K562 treated with DMSO at 1 percent for 12 hours (cell line): Measurements from ENCODE around the gene PRDX2. TPM values are rescaled to one million over a fixed set of nuclear protein-coding genes. Genes with fewer than 3 reads are reported as not detected.

ENCODE experiments used
- total RNA-seq: library from RNA; unstranded; fragments of 300-600 nt; gene quantifications from 2 replicates; pipeline ENCODE4 v1.2.3, GENCODE V29; 2022; ENCODE audit not compliant: insufficient read depth

The PRDX2 gene
- 330 and 389 TPM in 2 replicates for total RNA-seq

DNA sequence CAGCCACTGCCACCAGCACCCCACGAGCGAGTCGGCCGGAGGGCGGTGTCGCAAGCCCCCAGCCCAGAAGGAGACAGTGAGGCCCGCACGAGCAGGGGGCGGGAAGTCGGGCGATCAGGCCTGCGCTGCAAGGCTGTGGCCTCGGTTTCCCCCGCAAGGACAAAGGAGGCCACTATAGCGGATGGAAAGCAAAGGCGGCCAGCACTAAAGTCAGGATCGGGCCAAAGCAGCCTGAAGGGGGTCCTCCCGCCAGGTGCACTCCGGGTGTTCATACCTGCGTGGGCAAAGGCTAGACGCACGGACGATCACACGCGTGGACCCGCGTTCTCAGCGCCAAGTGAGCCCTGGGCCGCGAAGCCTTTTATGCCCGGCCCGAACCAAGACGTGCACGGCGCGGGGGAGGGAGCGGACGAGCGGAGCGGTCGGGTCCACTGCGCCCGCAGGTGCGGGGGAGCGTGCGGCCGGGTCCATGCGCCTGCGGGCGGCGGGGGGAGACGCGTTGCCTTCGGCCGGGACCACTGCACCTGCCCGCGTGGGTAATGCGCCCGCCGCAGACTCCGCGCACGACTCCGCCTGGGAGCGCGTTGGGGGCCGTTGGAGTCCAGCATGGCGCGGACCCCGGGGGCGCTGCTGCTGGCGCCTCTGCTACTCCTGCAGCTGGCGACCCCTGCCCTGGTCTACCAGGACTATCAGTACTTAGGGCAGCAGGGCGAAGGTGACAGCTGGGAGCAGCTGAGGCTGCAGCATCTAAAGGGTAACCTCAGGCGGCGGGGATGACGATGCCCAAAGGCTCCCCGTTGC lies at the start of gene PRDX2, which contains the start of gene THSD8:
PRDX2 (minus strand) TSS at position 335 of the 801 bp plus-strand sequence. CDS start 539 bp downstream, outside the sequence.
THSD8 (plus strand) TSS at position 604 of the 801 bp plus-strand sequence; CDS start at position 607, 3 bp downstream.

DNA sequence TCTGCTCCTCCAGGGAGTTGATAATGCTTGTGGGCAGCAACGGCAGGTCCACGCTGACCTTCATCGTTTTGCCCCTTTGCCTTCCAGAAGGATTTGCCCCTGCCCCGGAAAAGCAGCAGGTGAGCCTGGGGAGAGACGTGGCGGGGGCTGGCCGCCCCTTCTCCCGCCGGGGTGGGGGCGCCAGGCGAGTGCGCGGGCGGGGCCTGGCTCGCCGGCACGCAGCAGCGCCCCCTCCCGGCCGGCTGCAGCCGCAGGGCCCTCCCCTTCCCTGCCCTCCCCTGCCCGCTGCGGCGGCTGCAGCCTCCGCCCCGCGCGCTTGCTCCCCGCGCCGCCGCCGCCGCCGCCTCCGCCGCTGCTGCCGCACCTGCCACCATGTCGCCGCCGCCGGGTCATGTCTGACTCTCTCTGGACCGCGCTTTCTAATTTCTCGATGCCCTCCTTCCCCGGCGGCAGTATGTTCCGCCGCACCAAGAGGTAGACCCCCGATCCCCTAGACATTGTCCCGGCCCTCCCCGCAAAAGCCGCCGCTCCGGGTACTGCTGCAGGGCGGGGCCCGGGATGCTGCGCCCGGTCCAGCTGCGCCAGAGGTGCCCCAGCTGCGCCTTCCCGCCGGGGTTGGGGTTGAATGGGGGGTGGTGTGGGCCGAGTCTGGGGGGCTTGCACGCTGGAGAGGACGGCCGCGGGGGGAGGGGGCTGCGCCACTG lies 36.7 kb upstream of the PRDX2 start, which contains the start of gene MAST1:
MAST1 (plus strand) TSS at position 334 of the 704 bp plus-strand sequence; CDS start at position 392, 58 bp downstream.

DNA sequence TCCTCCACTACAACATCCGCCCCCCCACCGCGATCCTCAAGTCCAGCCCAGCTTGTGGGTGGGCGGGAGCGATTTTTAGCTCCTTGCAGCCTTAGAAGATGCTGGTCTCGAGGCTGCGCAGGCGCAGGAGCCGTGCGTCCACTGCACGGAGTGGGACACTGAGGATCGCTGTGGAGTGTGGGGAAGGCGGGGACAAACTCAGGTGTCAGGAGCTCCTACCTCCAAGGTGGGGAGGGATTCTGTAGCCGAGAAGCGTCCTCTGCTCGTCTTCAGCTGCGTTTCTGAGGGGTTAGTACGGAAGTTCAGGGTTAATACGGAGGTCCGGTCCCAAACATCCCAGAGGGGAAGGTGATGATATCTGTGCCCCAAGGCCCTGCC lies 33.0 kb upstream of the PRDX2 start, which contains the start of gene RTBDN:
RTBDN (minus strand) TSS at position 14 of the 378 bp plus-strand sequence. CDS start 4,600 bp downstream, outside the sequence.

DNA sequence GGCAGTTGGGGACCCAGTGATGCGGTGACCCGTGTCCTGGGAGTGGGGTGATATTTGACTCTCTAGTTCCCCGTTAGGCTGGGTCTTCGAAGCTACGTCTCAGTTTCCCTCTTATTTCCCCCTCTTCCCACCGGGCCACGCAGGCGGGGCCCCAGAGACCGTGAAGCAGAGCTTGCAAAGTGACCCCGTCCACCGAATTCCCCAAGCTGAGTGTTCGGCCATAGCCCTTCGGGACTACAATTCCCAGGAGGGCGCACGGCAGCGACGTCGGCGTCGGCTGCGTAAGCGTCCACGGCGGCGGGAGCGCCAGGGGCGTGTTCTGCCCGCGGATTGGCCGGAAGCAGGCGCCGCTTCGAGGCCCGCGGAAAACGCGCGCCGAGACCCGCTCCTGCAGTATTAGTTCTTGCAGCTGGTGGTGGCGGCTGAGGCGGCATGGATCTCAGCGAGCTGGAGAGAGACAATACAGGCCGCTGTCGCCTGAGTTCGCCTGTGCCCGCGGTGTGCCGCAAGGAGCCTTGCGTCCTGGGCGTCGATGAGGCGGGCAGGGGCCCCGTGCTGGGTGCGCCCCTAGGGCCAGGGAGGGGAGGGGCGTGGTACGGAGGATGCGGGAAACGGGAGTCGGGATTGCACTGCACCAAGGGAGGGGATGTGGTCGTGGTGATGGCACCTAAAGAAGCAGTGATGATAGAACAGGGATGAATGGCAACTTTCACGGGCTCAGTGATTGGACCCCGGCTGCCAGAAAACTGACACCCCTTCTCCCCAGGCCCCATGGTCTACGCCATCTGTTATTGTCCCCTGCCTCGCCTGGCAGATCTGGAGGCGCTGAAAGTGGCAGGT lies 4.9 kb upstream of the PRDX2 start, which contains the start of gene RNASEH2A:
RNASEH2A (plus strand) TSS at position 343 of the 840 bp plus-strand sequence; CDS start at position 433, 90 bp downstream.

DNA sequence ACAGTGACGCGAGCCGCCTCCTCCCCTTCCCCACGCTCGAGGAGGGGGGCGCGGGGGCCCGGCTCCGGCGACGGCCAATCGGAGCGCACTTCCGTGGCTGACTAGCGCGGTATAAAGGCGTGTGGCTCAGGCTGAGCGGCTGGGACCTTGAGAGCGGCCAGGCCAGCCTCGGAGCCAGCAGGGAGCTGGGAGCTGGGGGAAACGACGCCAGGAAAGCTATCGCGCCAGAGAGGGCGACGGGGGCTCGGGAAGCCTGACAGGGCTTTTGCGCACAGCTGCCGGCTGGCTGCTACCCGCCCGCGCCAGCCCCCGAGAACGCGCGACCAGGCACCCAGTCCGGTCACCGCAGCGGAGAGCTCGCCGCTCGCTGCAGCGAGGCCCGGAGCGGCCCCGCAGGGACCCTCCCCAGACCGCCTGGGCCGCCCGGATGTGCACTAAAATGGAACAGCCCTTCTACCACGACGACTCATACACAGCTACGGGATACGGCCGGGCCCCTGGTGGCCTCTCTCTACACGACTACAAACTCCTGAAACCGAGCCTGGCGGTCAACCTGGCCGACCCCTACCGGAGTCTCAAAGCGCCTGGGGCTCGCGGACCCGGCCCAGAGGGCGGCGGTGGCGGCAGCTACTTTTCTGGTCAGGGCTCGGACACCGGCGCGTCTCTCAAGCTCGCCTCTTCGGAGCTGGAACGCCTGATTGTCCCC lies 10.1 kb downstream of the PRDX2 start, which contains the start of gene JUNB:
JUNB (plus strand) TSS at position 142 of the 706 bp plus-strand sequence; CDS start at position 428, 286 bp downstream.

DNA sequence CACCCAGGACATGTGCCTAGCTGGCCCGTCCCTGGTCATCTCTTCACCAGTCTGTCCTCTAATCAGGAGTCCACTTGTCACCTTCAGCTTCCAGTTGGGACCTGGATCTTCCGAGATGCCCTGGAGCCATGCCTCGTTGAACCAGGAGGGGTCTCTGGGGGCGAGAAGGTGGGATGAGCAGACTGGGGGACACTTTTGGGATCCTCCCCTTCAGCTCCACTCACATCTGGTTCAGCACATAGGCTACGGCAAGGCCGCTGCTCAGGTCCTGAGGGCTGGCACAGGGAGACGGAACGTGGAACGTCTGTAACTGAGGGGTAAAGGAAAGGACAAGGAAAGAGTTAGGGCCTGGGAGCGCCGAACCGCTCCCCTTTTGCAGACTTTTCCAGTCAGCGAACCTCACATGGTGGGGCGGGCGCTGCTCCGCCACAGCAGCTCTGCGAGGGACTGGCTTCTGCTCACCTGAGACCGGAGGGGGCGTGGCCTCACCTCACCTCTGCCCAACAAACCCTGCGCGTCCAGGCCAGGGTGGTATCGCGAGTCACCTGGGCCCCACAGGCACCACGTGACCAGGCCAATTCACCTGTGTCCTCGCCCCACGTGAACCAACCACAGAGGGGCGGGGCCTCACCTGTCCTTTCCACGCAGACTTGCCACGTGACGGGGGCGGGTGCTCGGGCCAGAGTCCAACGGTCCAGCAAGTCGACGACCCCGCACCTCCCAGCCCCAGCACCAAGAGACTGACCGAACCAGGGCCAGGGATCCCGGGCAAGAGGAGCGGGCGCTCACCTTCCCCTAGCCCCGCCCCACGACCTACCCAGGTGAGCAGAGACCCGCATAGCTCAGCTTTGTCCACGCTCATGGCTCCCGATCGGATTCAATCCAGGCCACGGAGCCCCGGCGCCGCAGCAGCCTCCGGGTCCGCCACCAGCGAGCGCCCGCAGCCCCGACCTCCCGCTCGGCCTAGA lies 26.7 kb downstream of the PRDX2 start, which contains the start of gene HOOK2:
HOOK2 (minus strand) TSS at position 965 of the 968 bp plus-strand sequence; CDS start at position 862, 103 bp downstream.

DNA sequence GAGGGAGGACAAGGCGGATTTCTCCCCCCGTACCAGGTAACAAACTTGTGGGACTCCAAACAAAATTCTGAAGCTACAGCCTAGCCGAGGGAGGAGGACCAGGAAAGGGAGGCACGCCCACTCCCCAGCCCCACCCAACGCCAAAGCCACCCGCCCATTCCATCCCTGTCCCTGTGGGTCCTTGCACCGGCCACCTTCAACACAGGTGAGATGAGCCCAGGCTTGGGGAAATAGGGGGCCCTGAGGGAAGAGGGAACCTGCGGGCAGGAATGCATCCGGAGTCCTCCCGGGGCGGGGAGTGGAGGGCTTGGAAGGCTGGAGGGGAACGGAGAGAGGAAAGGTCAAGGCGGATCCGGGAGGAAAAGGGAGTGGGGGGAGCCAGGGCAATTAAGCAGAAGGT lies 50.0 kb downstream of the PRDX2 start, which contains the start of gene BEST2:
BEST2 (plus strand) TSS at position 157 of the 400 bp plus-strand sequence. CDS start 802 bp downstream, outside the sequence.

Other genes with a start within 250 kb of the PRDX2 start
- 1.4 TPM in 1 of 2 replicates, not detected in the other for gene ZNF490, start 191.0 kb downstream of the PRDX2 start, total RNA-seq
- gene ZNF791, start 190.9 kb downstream of the PRDX2 start, total RNA-seq: 3.1 and 9.5 TPM in 2 replicates
- gene MAN2B1, start 135.1 kb downstream of the PRDX2 start, total RNA-seq: 63.4 and 103 TPM in 2 replicates
- gene WDR83, start 135.0 kb downstream of the PRDX2 start, total RNA-seq: 13.5 and 16.3 TPM in 2 replicates
- 97.8 and 118 TPM in 2 replicates for gene DHPS, start 119.9 kb downstream of the PRDX2 start, total RNA-seq
- gene GNG14, start 113.8 kb downstream of the PRDX2 start, total RNA-seq: not detected in 2 replicates
- gene FBXW9, start 105.2 kb downstream of the PRDX2 start, total RNA-seq: 9.1 and 12.5 TPM in 2 replicates
- 9.2 and 34.1 TPM in 2 replicates for gene TNPO2, start 77.9 kb downstream of the PRDX2 start, total RNA-seq
- gene TRIR, start 67.1 kb downstream of the PRDX2 start, total RNA-seq: 376 and 560 TPM in 2 replicates
- 80.9 and 100 TPM in 2 replicates for gene GET3, start 64.3 kb downstream of the PRDX2 start, total RNA-seq
- gene BEST2, start 50.0 kb downstream of the PRDX2 start, total RNA-seq: not detected in 2 replicates
- 13.5 and 17.6 TPM in 2 replicates for gene HOOK2, start 26.2 kb downstream of the PRDX2 start, total RNA-seq
- 79.5 and 102 TPM in 2 replicates for gene JUNB, start 10.3 kb downstream of the PRDX2 start, total RNA-seq
- gene THSD8, start 269 bp upstream of the PRDX2 start, total RNA-seq: 12.6 TPM in 1 of 2 replicates, not detected in the other
- gene RNASEH2A, start 4.8 kb upstream of the PRDX2 start, total RNA-seq: 73.5 and 86.3 TPM in 2 replicates
- 0.58 and 3.6 TPM in 2 replicates for gene RTBDN, start 32.8 kb upstream of the PRDX2 start, total RNA-seq
- gene MAST1, start 36.7 kb upstream of the PRDX2 start, total RNA-seq: 6.1 and 6.4 TPM in 2 replicates
- 133 and 148 TPM in 2 replicates for gene DNASE2, start 79.6 kb upstream of the PRDX2 start, total RNA-seq
- gene KLF1, start 85.4 kb upstream of the PRDX2 start, total RNA-seq: 32.6 and 45.7 TPM in 2 replicates
- 10.5 and 12.8 TPM in 2 replicates for gene GCDH, start 89.4 kb upstream of the PRDX2 start, total RNA-seq
- 0.80 and 1.0 TPM in 2 replicates for gene SYCE2, start 117.5 kb upstream of the PRDX2 start, total RNA-seq
- gene FARSA, start 131.9 kb upstream of the PRDX2 start, total RNA-seq: 120 and 123 TPM in 2 replicates
- gene CALR, start 136.8 kb upstream of the PRDX2 start, total RNA-seq: 475 and 681 TPM in 2 replicates
- gene RAD23A, start 144.1 kb upstream of the PRDX2 start, total RNA-seq: 111 and 154 TPM in 2 replicates
- gene GADD45GIP1, start 155.4 kb upstream of the PRDX2 start, total RNA-seq: 33.4 and 52.1 TPM in 2 replicates
- gene DAND5, start 167.8 kb upstream of the PRDX2 start, total RNA-seq: 1.0 TPM in 1 of 2 replicates, not detected in the other
- gene NFIX, start 193.7 kb upstream of the PRDX2 start, total RNA-seq: 3.3 and 14.3 TPM in 2 replicates